NB4 (cell line): ENCODE data around the gene JPH3.

Experiments
- MYC ChIP-seq: IDR thresholded peaks from 2 replicates; pipeline ENCODE4 v1.6.1; 2011; ENCODE audit warnings: low read depth, low read length
- POLR2A ChIP-seq: IDR thresholded peaks from 2 replicates; pipeline ENCODE4 v1.6.1; 2011; ENCODE audit warnings: mild to moderate bottlenecking; ENCODE audit not compliant: insufficient read length; ENCODE audit errors: extremely low read depth
- TF ChIP-seq, protein P1 (sequence below): IDR thresholded peaks from 2 replicates; pipeline ENCODE4 v1.6.1; 2011; ENCODE audit warnings: low read depth, low read length
- TF ChIP-seq, protein P2 (sequence below): IDR thresholded peaks from one replicate; pipeline ENCODE4 v1.5.1; 2012; ENCODE audit warnings: low read depth, low read length

DNA sequence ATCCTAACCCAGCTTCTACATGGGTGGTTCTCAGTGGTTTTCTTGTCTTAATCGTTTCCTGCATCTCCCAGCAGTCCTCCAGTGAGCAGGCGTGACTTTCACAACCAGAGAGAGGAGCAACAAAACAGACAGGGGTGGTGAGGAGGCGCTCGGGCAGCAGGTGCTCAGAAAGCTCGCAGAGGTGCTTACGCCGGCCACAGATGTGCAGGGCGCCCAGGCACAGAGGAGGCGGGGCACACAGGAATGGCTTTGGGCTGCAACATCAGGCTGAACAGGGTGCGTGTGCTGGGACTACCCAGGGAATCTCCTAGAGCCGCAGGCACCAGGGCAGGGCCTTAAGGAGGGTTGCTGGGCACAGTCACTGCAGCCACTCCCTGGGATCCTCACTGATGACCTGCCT, 130.9 kb downstream of the JPH3 start:
- TF ChIP-seq, protein P1, sequence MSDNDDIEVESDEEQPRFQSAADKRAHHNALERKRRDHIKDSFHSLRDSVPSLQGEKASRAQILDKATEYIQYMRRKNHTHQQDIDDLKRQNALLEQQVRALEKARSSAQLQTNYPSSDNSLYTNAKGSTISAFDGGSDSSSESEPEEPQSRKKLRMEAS, result no peak
- TF ChIP-seq, protein P2, sequence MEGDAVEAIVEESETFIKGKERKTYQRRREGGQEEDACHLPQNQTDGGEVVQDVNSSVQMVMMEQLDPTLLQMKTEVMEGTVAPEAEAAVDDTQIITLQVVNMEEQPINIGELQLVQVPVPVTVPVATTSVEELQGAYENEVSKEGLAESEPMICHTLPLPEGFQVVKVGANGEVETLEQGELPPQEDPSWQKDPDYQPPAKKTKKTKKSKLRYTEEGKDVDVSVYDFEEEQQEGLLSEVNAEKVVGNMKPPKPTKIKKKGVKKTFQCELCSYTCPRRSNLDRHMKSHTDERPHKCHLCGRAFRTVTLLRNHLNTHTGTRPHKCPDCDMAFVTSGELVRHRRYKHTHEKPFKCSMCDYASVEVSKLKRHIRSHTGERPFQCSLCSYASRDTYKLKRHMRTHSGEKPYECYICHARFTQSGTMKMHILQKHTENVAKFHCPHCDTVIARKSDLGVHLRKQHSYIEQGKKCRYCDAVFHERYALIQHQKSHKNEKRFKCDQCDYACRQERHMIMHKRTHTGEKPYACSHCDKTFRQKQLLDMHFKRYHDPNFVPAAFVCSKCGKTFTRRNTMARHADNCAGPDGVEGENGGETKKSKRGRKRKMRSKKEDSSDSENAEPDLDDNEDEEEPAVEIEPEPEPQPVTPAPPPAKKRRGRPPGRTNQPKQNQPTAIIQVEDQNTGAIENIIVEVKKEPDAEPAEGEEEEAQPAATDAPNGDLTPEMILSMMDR, result no peak
- TF ChIP-seq POLR2A, result no peak
- TF ChIP-seq MYC, result no peak
